Gastrocnemius medialis (tissue), 4 donors: ENCODE data around the gene ZDHHC14.

Source experiments
- CTCF ChIP-seq, 5 experiments: fragments of 450-650 bp in 3 of 5; fragments of 200-600 bp in 2 of 5; sonication (generic) in 2 of 5; IDR thresholded peaks in 4 of 5; conservative IDR thresholded peaks in 1 of 5; 1 replicate in 4 of 5; 2 replicates in 1 of 5; pipeline ENCODE4 v1.5.1; 2016 to 2019; ENCODE audit warnings: antibody characterized with exemption in 5 of 5, mild to moderate bottlenecking in 3 of 5, moderate library complexity in 3 of 5
- POLR2A ChIP-seq, 2 donors: fragments of 450-650 bp; IDR thresholded peaks; one replicate each; pipeline ENCODE4 v1.6.1; 2017; ENCODE audit warnings: antibody characterized with exemption in 2 of 2, mild to moderate bottlenecking in 2 of 2, moderate library complexity in 2 of 2

GRCh38 chr6:157653521-157653920 is 272.5 kb downstream of the ZDHHC14 start:
- TF ChIP-seq CTCF (IDR thresholded peaks at IDR 0.05 in 4 of 5, conservative IDR thresholded peaks at IDR 0.05 in 1 of 5) (no peak), POLR2A (IDR thresholded peaks at IDR 0.05) (no peak)
